Measurements from ENCODE around the gene UBE2QL1.

The UBE2QL1 gene

DNA sequence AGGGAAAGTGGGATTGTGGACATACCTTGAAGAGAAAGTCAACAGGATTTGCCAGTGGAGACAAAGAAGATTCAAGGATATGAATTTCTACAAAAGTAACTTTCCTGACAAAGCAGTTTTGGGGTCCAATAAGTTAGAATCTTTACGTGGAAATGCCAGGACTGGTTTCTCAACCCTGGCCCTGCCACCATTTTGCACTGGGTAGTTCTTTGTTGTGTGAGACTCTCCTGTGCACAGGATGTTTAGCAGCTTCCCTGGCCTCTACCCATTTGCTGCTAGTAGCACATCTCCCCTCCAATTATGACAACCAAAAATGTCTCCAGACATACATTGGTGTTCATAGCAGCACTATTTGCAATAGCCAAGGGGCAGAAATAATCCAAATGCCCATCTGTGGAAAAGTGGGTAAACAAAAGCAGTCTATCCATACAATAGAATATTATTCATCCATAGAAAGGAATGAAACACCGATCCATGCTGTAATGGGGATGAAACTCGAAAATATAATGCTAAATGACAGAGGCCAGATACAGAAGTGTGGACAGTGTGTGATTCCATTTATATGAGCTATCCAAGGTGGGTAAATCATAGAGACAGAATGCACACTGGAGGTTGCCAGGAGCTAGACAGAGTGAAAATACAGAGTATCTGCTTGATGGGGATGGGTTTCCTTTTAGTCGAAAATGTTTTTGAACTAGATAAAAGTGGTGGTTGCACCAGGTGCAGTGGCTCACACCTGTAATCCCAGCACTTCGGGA lies 92.8 kb downstream of the UBE2QL1 start:
- DNase-seq, result no peak

DNA sequence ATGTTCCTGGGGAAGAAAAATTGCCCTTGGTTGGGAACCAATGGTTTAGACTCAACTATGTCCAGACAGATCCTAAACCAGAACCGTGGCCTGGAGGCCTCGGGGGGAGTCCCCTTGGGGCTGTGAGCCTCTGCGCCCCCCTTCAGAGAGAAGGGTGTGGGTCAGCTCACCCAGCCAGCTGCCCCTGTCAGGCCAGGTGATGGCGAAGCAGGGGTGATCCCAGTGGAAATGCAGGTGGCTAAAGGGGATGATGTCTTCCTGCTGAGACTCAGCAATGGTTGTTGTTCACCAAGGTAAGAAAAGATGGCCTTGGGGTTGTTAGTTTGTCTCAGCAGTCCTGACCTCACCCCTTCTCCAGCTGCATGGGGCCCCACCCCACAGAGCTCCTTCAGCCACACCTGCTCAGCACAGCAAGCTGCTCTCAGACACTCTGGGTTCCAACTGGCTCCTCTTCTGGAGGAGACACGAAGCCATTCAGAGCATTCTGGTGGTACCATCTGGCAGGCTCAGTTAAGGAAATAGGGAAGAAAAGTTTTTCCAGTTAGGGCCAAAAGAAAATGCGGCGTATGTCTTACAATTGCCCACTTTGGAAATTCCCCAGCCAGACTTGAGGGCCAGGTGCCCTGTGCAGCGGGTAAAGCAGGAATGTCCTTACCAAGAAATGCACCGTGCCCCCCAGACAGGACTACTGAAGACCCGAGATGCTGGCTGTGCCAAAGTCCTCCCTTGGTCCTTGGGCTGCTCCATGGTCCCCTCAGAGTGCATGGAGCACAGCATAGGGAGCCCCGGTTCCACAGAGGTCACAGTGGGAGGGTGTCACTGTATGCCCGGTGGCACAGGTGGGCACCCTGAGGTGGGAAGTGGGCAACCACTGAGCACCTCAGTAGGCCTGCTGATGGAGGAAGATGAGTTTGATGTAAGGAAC lies 94.0 kb downstream of the UBE2QL1 start:
- DNase-seq, result no peak

- no peak for DNase-seq
Observed at GRCh38 chr5:6543346-6543730, 94.7 kb downstream of the UBE2QL1 start.

DNA sequence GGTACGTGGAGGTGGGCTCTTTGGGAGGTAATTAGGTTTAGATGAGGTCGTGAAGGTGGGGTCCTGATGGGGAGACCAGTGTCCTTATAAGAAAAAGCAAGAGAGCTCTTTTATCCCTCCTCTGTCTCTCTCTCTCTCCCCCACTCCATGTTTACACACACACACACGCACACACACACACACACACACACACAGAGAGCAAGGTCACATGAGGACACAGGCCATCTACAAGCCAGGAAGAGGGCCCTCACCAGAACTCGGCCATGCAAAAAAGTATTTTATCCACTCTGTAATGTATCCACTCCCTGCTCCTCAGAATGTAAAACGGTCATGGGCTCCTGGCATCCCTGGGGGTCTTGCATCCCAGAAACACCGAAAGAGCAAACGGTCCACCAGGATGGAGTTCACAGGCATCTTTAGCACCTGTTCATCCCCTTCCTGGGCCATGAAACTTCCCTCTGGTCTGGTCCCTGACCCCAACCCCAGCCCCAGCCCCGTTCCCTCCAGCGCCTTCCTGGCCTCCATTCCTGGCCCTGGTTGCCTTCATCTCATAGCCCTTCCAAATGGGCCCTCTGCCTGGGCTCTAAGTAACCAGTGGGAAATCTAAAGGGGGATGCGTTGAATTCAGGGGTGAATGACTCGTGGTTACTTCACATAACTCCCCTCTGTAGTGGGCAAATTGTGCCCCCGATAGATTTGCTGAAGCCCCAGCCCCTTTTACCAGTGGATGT lies 95.3 kb downstream of the UBE2QL1 start:
- DNase-seq, result no peak

Measured in NCI-H1694 treated with DMSO at 0.1 percent for 48 hours (cell line).